Right lobe of liver (tissue), 6 donors: ENCODE data around the gene AIF1L. TPM values are rescaled to one million over a fixed set of nuclear protein-coding genes. Genes with fewer than 3 reads are reported as not detected.

Experiments used
- ATAC-seq, 4 donors: fragments of 200-7000 bp; cut with Tn5 transposase; one replicate each; pipeline ENCODE4 v1.9.1; 2020; ENCODE audit warnings: mild to moderate bottlenecking in 4 of 4, moderate library complexity in 4 of 4
- DNase-seq, 3 donors: peaks; one replicate each; pipeline ENCODE4 v3.0.0-alpha.2; 2020
- H3K27ac ChIP-seq, 3 donors: fragments of 200-600 bp; one replicate each; pipeline ENCODE4 v1.8.0; 2022
- H3K27me3 ChIP-seq, 2 donors: fragments of 200-600 bp; one replicate each; pipeline ENCODE4 v1.8.0; 2022
- H3K36me3 ChIP-seq, 4 donors: fragments of 200-600 bp; sonication (generic) in 1 of 4; one replicate each; pipeline versions ENCODE4 v1.5.1 to v1.8.0; 2017 to 2022; ENCODE audit warnings: control low read depth in 1 of 4
- H3K4me1 ChIP-seq, 4 donors: fragments of 200-600 bp; sonication (generic) in 1 of 4; one replicate each; pipeline versions ENCODE4 v1.5.1 to v1.8.0; 2017 to 2022; ENCODE audit warnings: control low read depth in 1 of 4
- H3K4me3 ChIP-seq, 3 donors: fragments of 200-600 bp; one replicate each; pipeline ENCODE4 v1.8.0; 2022
- H3K9me3 ChIP-seq, 4 donors: fragments of 200-600 bp; sonication (generic) in 1 of 4; one replicate each; pipeline versions ENCODE4 v1.5.1 to v1.8.0; 2017 to 2022; ENCODE audit warnings: control low read depth in 1 of 4
- POLR2A ChIP-seq: fragments of 450-650 bp; IDR thresholded peaks from one replicate; pipeline ENCODE4 v1.6.1; 2017; ENCODE audit warnings: antibody characterized with exemption, mild to moderate bottlenecking
- WGBS: methylation state at CpG from one replicate; pipeline ENCODE4 v1.1.6; 2018; ENCODE audit warnings: low coverage, low lambda C conversion rate; ENCODE audit not compliant: insufficient coverage; ENCODE audit errors: missing lambda C conversion rate; 5-methylcytosine and 5-hydroxymethylcytosine counted together
- intact Hi-C, 2 donors: fragments of 100-400 bp; cut with DNase I; formaldehyde crosslinking; loops; one replicate each; pipeline versions ENCODE4 v1.11.2 to v1.14.1; 2022
- total RNA-seq, 6 experiments: library from RNA; depleted of rRNA in 2 of 6; stranded (reverse); fragments of >200 nt in 2 of 6; fragmentation: NEBNext Ultra II Directional in 3 of 6; extraction: Animal tissue kit (Norgen Biotek cat#: 25700) in 3 of 6; gene quantifications; one replicate each; pipeline versions ENCODE4 v1.1.0 to v1.2.4, GENCODE V29; 2016 to 2023
- TF ChIP-seq, protein P1 (sequence below), 4 donors: fragments of 200-600 bp in 3 of 4; fragments of 450-650 bp in 1 of 4; IDR thresholded peaks; one replicate each; pipeline versions ENCODE4 v1.5.1 to v1.8.0; 2016 to 2022; ENCODE audit warnings: antibody characterized with exemption in 4 of 4, mild to moderate bottlenecking in 2 of 4
- donor health status: DM: no; HTN: yes; CAD: no.
- donor health status: DM: no; HTN: no; CAD: no.
- donor health status: DM: no; HTN: no; CAD: no.
- donor health status: DM: no; HTN: yes; CAD: no.
- donor health status: DM: no; HTN: yes; CAD: no.

AIF1L gene
- total RNA-seq, 6 experiments from 2014 or later = 0.33 to 1.4 (median 0.49) TPM

GRCh38 chr9:131048820-131049219 is 47.5 kb upstream of the AIF1L start:
- intact Hi-C loops = loop anchor here in 1 of 2 donors (10.0 kb wide), 1 partner anchor 154 kb away; the partner anchor contains the start of gene QRFP
- WGBS = 83% methylated on average over 2 of the region's 8 CpGs
- no peak overlapping the region for H3K4me3 ChIP-seq

DNA sequence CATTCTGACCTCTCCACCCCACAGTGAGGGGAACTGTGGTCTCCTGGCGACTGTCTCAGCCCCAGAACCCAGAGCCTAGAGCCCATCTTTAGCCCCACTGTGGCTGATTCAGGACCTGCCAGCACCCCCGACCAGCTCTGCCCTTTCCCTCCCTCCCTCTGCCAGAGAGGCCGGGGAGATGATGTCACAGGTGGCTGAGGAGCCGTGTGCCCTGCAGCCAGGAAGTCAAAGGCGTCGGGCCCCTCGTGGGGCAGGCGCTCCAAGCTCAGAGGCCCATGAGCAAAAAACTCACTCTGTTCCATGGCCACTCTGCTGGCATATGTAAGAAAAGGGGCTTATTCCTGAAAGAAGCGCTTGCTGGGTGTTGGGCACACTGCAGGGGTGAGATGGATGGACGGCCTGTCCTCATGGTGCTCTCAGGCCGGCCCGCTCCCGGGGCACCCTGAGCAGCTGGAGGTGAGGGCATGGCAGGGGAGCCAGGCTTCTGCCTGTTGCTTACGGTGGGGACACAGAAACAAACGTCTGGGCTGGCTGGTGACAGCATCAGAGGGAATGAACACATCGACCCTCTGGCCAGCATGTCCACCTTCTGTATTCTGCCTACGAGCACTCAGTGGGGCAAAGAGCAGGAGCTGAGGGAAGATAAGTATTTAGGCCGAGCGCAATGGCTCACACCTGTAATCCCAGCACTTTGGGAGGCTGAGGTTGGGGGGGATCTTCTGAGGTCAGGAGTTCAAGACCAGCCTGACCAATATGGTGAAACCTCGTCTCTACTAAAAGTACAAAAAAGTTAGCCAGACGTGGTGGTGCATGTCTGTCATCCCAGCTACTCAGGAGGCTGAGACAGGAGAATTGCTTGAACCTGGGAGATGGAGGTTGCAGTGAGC is 46.3 kb upstream of the AIF1L start:
- Histone ChIP-seq H3K4me3 (no peak overlapping the region), H3K4me1 (no peaks in the 10 kb centered on the region), H3K27ac (no peak overlapping the region), H3K27me3 (no peaks in the 10 kb centered on the region), H3K9me3 (no peaks in the 10 kb centered on the region), H3K36me3 (no peaks in the 10 kb centered on the region)
- WGBS = 29% methylated on average over 8 of the region's 21 CpGs
- intact Hi-C loops = loop anchor here in 1 of 2 donors (10.0 kb wide), 1 partner anchor 155 kb away; the partner anchor contains the start of gene QRFP
- no peak for ATAC-seq
- no peak for TF ChIP-seq POLR2A
- TF ChIP-seq, protein P1, sequence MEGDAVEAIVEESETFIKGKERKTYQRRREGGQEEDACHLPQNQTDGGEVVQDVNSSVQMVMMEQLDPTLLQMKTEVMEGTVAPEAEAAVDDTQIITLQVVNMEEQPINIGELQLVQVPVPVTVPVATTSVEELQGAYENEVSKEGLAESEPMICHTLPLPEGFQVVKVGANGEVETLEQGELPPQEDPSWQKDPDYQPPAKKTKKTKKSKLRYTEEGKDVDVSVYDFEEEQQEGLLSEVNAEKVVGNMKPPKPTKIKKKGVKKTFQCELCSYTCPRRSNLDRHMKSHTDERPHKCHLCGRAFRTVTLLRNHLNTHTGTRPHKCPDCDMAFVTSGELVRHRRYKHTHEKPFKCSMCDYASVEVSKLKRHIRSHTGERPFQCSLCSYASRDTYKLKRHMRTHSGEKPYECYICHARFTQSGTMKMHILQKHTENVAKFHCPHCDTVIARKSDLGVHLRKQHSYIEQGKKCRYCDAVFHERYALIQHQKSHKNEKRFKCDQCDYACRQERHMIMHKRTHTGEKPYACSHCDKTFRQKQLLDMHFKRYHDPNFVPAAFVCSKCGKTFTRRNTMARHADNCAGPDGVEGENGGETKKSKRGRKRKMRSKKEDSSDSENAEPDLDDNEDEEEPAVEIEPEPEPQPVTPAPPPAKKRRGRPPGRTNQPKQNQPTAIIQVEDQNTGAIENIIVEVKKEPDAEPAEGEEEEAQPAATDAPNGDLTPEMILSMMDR (IDR thresholded peaks at IDR 0.05) = no peak
- DNase-seq = no peak

More at GRCh38 chr9:131048820-131049219, 47.5 kb upstream of the AIF1L start:
- Histone ChIP-seq H3K4me1 (no peaks in the 10 kb centered on the region), H3K27ac (no peak overlapping the region), H3K27me3 (no peaks in the 10 kb centered on the region), H3K9me3 (no peaks in the 10 kb centered on the region), H3K36me3 (no peaks in the 10 kb centered on the region)
- ATAC-seq (no peak), DNase-seq (no peak)
- TF ChIP-seq POLR2A = no peak
- TF ChIP-seq, protein P1 (IDR thresholded peaks at IDR 0.05) = no peak

GRCh38 chr9:131050831-131051230 is 45.5 kb upstream of the AIF1L start:
- ATAC-seq = no peak
- H3K27me3 ChIP-seq = no peaks in the 10 kb centered on the region
- TF ChIP-seq POLR2A = no peak
- TF ChIP-seq, protein P1 (IDR thresholded peaks at IDR 0.05) = no peak
- WGBS = 65% methylated on average over 11 of the region's 17 CpGs
- intact Hi-C loops = no loop called here
- no peak for DNase-seq
- no peaks in the 10 kb centered on the region for H3K4me1 ChIP-seq
- no peaks in the 10 kb centered on the region for H3K9me3 ChIP-seq
- H3K27ac ChIP-seq = no peak overlapping the region
- no peak overlapping the region for H3K4me3 ChIP-seq
- H3K36me3 ChIP-seq = no peaks in the 10 kb centered on the region

DNA sequence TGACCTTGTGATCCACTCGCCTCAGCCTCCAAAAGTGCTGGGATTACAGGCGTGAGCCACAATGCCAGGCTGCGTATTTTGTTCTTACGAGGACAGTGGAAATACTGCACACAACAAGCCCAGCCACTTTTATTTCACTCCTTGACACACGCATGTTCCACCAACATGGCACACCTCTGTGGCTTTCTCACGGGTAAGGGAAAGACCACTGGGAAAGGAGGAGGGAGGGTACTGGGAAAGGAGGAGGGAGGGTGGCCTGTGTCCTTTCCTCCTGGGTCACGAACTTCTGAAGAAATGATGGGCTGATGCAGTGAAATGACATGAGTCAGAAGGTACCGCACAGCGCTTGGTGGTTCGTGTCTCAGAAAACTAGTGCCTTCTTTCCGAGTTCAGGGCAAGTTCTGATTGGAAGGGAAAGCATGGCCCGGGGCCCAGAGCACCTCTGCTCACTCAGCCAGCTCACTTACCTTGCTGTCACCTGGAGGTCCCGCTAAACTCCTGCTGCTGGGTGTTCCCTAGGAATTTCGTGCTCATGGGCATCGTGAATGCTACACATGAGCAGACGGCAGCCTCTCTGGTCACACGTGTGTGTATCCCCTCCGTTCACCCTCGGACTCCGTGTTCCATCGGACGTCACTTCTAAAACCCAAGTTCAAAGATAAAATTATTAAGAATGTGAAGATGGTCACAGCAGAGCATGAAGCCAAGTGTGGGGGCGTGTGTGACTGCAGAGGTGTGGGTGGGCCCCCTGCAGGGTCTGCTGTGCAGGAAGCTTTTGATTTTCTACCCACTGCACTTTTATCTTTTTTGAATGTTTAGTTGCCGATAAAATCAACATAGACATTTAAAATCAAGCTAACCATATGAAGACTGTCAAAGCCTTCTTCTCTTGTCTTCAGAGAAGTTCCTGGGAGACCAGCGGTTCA is 44.5 kb upstream of the AIF1L start:
- no peaks in the 10 kb centered on the region for H3K36me3 ChIP-seq
- TF ChIP-seq POLR2A = no peak
- TF ChIP-seq, protein P1 (IDR thresholded peaks at IDR 0.05) = no peak
- DNase-seq (no peak), ATAC-seq (no peak)
- H3K27me3 ChIP-seq = no peaks in the 10 kb centered on the region
- no peak overlapping the region for H3K27ac ChIP-seq
- H3K9me3 ChIP-seq = no peaks in the 10 kb centered on the region
- H3K4me3 ChIP-seq = no peak overlapping the region
- WGBS = 63% methylated on average over 19 of the region's 25 CpGs
- H3K4me1 ChIP-seq = no peaks in the 10 kb centered on the region
- intact Hi-C loops = no loop called here
